ENCODE results near the gene IDNK.

The IDNK gene

DNA sequence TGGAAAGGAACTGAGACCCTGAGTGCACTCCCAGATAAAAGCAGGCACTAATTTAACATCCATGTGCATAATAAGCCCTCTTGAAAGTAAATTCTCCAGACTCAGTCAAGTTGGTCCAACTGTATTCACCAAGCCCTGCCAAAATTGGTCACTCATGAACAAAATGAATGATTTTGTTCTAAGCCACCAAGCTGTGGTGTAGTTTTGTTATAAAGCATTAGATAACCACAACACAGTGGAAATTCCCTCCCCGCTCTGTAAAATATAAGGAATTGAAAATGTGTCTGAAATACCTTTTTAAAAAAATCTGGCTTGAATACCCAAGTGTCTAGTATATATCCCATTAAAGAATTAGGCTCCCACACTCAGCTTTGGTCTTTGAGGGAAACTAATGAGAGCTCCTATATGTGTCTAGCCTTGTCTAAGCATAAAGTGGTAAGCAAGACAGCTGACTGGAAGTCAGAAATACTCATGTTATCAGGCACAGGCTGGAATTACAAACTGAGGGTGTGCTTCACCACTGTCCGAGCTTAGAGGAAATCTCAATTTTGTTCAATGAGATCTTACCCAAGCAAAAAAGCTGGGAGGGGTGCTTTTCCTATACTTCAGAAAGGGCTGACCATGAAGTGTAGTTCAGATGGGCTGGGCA is 33.2 kb downstream of the IDNK start:
- peaks cover 91% of the 10 kb centered on the region for H3K36me3 ChIP-seq (ENCODE audit: insufficient read depth, low read length)
- no peaks in the 10 kb centered on the region for H4K20me1 ChIP-seq (ENCODE audit: insufficient read depth, low read length)
- no peak overlapping the region for H3K9ac ChIP-seq (ENCODE audit: low read depth, low read length)
- H3K27ac ChIP-seq (ENCODE audit: low read length), result no peak overlapping the region
- no peaks in the 10 kb centered on the region for H3K4me1 ChIP-seq (ENCODE audit: insufficient read depth, low read length)
- no peaks in the 10 kb centered on the region for H3K9me3 ChIP-seq (ENCODE audit: insufficient read depth, low read length, severe bottlenecking)
- H2AFZ ChIP-seq (ENCODE audit: low read depth, low read length), result no peak overlapping the region
- H3K4me3 ChIP-seq (ENCODE audit: low read depth in 1 of 2, low read length in 2 of 2), result no peak overlapping the region
- no peaks in the 10 kb centered on the region for H3K27me3 ChIP-seq (ENCODE audit: insufficient read depth, low read length, poor library complexity)
- no peak overlapping the region for H3K4me2 ChIP-seq (ENCODE audit: insufficient read depth, low read length)
- ATAC-seq (ENCODE audit: insufficient read depth, low read depth) (no peak), DNase-seq (no peak)
- TF ChIP-seq EZH2 (IDR thresholded peaks at IDR 0.05; ENCODE audit: borderline replicate concordance, low read depth, low read length, severe bottlenecking), result no peak
- TF ChIP-seq, protein P1, sequence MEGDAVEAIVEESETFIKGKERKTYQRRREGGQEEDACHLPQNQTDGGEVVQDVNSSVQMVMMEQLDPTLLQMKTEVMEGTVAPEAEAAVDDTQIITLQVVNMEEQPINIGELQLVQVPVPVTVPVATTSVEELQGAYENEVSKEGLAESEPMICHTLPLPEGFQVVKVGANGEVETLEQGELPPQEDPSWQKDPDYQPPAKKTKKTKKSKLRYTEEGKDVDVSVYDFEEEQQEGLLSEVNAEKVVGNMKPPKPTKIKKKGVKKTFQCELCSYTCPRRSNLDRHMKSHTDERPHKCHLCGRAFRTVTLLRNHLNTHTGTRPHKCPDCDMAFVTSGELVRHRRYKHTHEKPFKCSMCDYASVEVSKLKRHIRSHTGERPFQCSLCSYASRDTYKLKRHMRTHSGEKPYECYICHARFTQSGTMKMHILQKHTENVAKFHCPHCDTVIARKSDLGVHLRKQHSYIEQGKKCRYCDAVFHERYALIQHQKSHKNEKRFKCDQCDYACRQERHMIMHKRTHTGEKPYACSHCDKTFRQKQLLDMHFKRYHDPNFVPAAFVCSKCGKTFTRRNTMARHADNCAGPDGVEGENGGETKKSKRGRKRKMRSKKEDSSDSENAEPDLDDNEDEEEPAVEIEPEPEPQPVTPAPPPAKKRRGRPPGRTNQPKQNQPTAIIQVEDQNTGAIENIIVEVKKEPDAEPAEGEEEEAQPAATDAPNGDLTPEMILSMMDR (IDR thresholded peaks at IDR 0.05; ENCODE audit: borderline replicate concordance, extremely low read depth, low read length, poor library complexity, severe bottlenecking), result no peak
- H3K79me2 ChIP-seq (ENCODE audit: insufficient read depth, low read length), result no peaks in the 10 kb centered on the region

DNA sequence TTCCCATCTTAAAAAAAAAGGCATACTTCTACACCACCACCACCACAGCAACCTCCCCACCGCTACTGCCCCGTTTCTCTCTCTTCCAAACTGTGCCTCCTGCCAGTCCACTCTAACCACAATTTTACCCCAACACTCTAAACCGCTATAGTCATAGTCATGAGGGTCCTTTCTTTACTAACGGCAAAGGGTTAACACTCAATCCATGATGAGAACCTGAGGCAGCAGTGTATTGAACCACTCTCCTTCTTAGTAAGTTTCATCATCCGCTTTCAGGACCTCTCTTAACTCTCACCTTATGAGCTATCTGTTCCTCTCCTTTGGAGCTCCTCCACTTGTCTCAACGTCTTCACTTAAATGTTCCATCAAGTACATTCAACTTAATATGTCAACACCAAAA is 34.0 kb downstream of the IDNK start:
- Histone ChIP-seq H3K79me2 (ENCODE audit: insufficient read depth, low read length) (no peaks in the 10 kb centered on the region), H4K20me1 (ENCODE audit: insufficient read depth, low read length) (no peaks in the 10 kb centered on the region), H2AFZ (ENCODE audit: low read depth, low read length) (no peak overlapping the region), H3K27me3 (ENCODE audit: insufficient read depth, low read length, poor library complexity) (no peaks in the 10 kb centered on the region), H3K4me2 (ENCODE audit: insufficient read depth, low read length) (no peak overlapping the region), H3K4me1 (ENCODE audit: insufficient read depth, low read length) (no peaks in the 10 kb centered on the region), H3K9me3 (ENCODE audit: insufficient read depth, low read length, severe bottlenecking) (no peaks in the 10 kb centered on the region), H3K36me3 (ENCODE audit: insufficient read depth, low read length) (peaks cover 91% of the 10 kb centered on the region), H3K4me3 (ENCODE audit: low read depth in 1 of 2, low read length in 2 of 2) (no peak overlapping the region), H3K27ac (ENCODE audit: low read length) (no peak overlapping the region), H3K9ac (ENCODE audit: low read depth, low read length) (no peak overlapping the region)
- ATAC-seq (ENCODE audit: insufficient read depth, low read depth), result no peak
- no peak for DNase-seq
- no peak for TF ChIP-seq EZH2 (IDR thresholded peaks at IDR 0.05; ENCODE audit: borderline replicate concordance, low read depth, low read length, severe bottlenecking)
- TF ChIP-seq, protein P1 (IDR thresholded peaks at IDR 0.05; ENCODE audit: borderline replicate concordance, extremely low read depth, low read length, poor library complexity, severe bottlenecking), result no peak

DNA sequence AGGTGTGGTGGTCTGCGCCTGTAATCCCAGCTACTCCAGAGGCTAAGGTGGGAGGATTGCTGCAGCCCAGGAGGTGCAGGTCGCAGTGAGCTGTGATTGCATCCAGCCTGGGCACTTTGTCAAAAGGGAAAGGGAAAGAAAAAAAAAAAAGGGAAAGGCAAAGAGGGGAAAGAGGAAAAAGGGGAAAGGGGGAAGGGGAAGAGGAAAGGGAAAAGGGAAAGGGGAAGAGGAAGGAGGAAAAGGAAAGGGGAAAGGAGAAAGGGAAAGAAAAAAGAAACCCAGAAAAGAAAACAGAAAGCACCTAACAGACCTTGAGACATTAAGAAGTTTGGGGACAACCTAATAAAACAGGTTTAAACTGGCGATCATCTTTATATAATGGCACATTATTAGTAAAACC is 40.0 kb downstream of the IDNK start:
- no peak for ATAC-seq (ENCODE audit: insufficient read depth, low read depth)
- Histone ChIP-seq H3K9ac (ENCODE audit: low read depth, low read length) (no peak overlapping the region), H3K27me3 (ENCODE audit: insufficient read depth, low read length, poor library complexity) (no peaks in the 10 kb centered on the region), H3K27ac (ENCODE audit: low read length) (no peak overlapping the region), H2AFZ (ENCODE audit: low read depth, low read length) (no peak overlapping the region), H4K20me1 (ENCODE audit: insufficient read depth, low read length) (peaks cover 3% of the 10 kb centered on the region; the same call in 1 of the 2 replicates), H3K9me3 (ENCODE audit: insufficient read depth, low read length, severe bottlenecking) (no peaks in the 10 kb centered on the region), H3K4me3 (ENCODE audit: low read depth in 1 of 2, low read length in 2 of 2) (no peak overlapping the region), H3K4me2 (ENCODE audit: insufficient read depth, low read length) (no peak overlapping the region), H3K4me1 (ENCODE audit: insufficient read depth, low read length) (no peaks in the 10 kb centered on the region), H3K36me3 (ENCODE audit: insufficient read depth, low read length) (peaks cover 94% of the 10 kb centered on the region), H3K79me2 (ENCODE audit: insufficient read depth, low read length) (peaks cover 7% of the 10 kb centered on the region; the same call in 1 of the 2 replicates)
- TF ChIP-seq, protein P1 (IDR thresholded peaks at IDR 0.05; ENCODE audit: borderline replicate concordance, extremely low read depth, low read length, poor library complexity, severe bottlenecking), result no peak
- DNase-seq, result no peak
